NCI-H2081 treated with DMSO at 0.1 percent for 48 hours (cell line): ENCODE data around the gene LAT.
A peak's percentile ranks its signal among the peaks of the same experiment; 100 is the strongest.
"Not testable (repeated sequence)": the region's sequence is repeated elsewhere in the genome, so short reads cannot be mapped to it uniquely, and the experiment has no call there.

Source experiments
- DNase-seq: peaks from one replicate; lab custom pipeline; 2025; lab: John Stamatoyannopoulos, UW

The LAT gene

GRCh38 chr16:28984619-28985135 is at the start of gene LAT:
LAT (plus strand) TSS chr16:28985052; CDS start chr16:28985418, 366 bp downstream.
- no peak for DNase-seq

- no peak for DNase-seq
Measured at GRCh38 chr16:28935346-28935745, 49.5 kb upstream of the LAT start.

- no peak for DNase-seq
Measured at GRCh38 chr16:28935924-28936783, 48.7 kb upstream of the LAT start.

GRCh38 chr16:28936784-28937155 is 48.1 kb upstream of the LAT start:
- DNase-seq, result no peak

GRCh38 chr16:28937222-28937876 is 47.5 kb upstream of the LAT start:
- DNase-seq, result no peak

GRCh38 chr16:28938721-28939120 is 46.1 kb upstream of the LAT start:
- no peak for DNase-seq

GRCh38 chr16:28939825-28940224 is 45.0 kb upstream of the LAT start:
- DNase-seq, result not testable (repeated sequence)

- no peak for DNase-seq
Measured at GRCh38 chr16:28943281-28943680, 41.6 kb upstream of the LAT start.

- no peak for DNase-seq
Measured at GRCh38 chr16:28946681-28947080, 38.2 kb upstream of the LAT start.

- peak; percentile 95 for DNase-seq
Measured at GRCh38 chr16:28950648-28951409, 34.0 kb upstream of the LAT start, which contains the start of gene NFATC2IP. NFATC2IP (plus strand) TSS chr16:28950937; CDS start chr16:28951012, 75 bp downstream.

- no peak for DNase-seq
Measured at GRCh38 chr16:28951410-28951943, 33.4 kb upstream of the LAT start.

GRCh38 chr16:28958216-28958615 is 26.6 kb upstream of the LAT start:
- no peak for DNase-seq

GRCh38 chr16:28958836-28959235 is 26.0 kb upstream of the LAT start:
- no peak for DNase-seq

- DNase-seq, result no peak
Measured at GRCh38 chr16:28964072-28964471, 20.8 kb upstream of the LAT start.

- DNase-seq, result no peak
Measured at GRCh38 chr16:28964496-28964895, 20.4 kb upstream of the LAT start.

- no peak for DNase-seq
Measured at GRCh38 chr16:28967156-28967555, 17.7 kb upstream of the LAT start.

- not testable (repeated sequence) for DNase-seq
Measured at GRCh38 chr16:28969696-28970095, 15.2 kb upstream of the LAT start.

- no peak for DNase-seq
Measured at GRCh38 chr16:28974007-28974436, 10.8 kb upstream of the LAT start.

GRCh38 chr16:28974437-28975157 is 10.3 kb upstream of the LAT start, which contains the start of gene SPNS1:
SPNS1 (plus strand) TSS chr16:28974778; CDS start chr16:28975152, 374 bp downstream.
- DNase-seq, result peak; percentile 36

- DNase-seq, result no peak
Measured at GRCh38 chr16:28975158-28975599, 9.7 kb upstream of the LAT start.
